ENCODE measurements around the gene TMED9. TPM values are rescaled to one million over a fixed set of nuclear protein-coding genes. Genes with fewer than 3 reads are reported as not detected.

The TMED9 gene
- total and polyA plus RNA-seq, 9 of the 15 experiments (the other 6 are each of a cell fraction or from before 2014, with no cell fraction given) = 43.7 to 301 (median 90.0) TPM

- Histone ChIP-seq H3K4me3 (no peak overlapping the region), H3K36me3 (ENCODE audit: control insufficient read depth, insufficient read depth, low read length) (peaks cover 9% of the 10 kb centered on the region; the same call in 1 of the 3 replicates), H3K9me1 (ENCODE audit: control insufficient read depth, insufficient read depth, low read length) (no peaks in the 10 kb centered on the region), H3K27me3 (ENCODE audit: control insufficient read depth in 2 of 2, insufficient read depth in 2 of 2, low read length in 2 of 2) (no peaks in the 10 kb centered on the region), H3K4me2 (ENCODE audit: insufficient read depth, low read length) (no peak overlapping the region), H3K79me2 (ENCODE audit: control insufficient read depth, insufficient read depth, low read length) (no peaks in the 10 kb centered on the region), H3K27ac (ENCODE audit: extremely low read depth, low read depth, low read length) (no peak overlapping the region), H2AFZ (ENCODE audit: low read depth, low read length) (no peak overlapping the region), H3K9ac (ENCODE audit: insufficient read depth in 1 of 2, low read depth in 2 of 2, low read length in 2 of 2) (no peak overlapping the region), H3K4me1 (replicated peaks in 1 of 2; ENCODE audit: control insufficient read depth in 2 of 2, insufficient read depth in 2 of 2, low read length in 2 of 2) (peaks cover 0 to 38% of the 10 kb centered on the region in 2 experiments; a peak in 2 of 5 replicates), H3K9me3 (replicated peaks; ENCODE audit: control insufficient read depth, insufficient read depth, low read depth, low read length) (no peaks in the 10 kb centered on the region), H4K20me1 (replicated peaks; ENCODE audit: control insufficient read depth, insufficient read depth, low read length) (peaks cover 15% of the 10 kb centered on the region; the same call in 1 of the 2 replicates)
- ChIA-PET CTCF (ENCODE audit: low intra/inter-chr PET ratio) (no interaction called here), POLR2A (interaction anchor here (0.6 to 2.2 kb wide), 5 partner anchors 8 to 1202 kb away, joined by 3 to 10 read pairs (median 3); partner anchors contain the start of genes B4GALT7 and HNRNPAB)
- intact Hi-C loops (cut with micrococcal nuclease) (no loop called here), in situ Hi-C loops (cut with MboI) (loop anchor here (25.0 kb wide), 1 partner anchor 455 kb away; no protein-coding TSS in a partner anchor)
- peak; percentile 96 for ATAC-seq
- FAIRE-seq = peak; percentile 86
- peak; percentile 75 to 80 (median 78) for DNase-seq (ENCODE audit: extremely low read depth in 1 of 4, low spot score in 3 of 4)
- WGBS (ENCODE audit: insufficient coverage, low coverage, missing lambda C conversion rate) = 31% methylated on average over 13 of the region's 15 CpGs
- no TSS peak for BruUV-seq (replicated peaks)
- no peak for TF ChIP-seq EHMT2 (IDR thresholded peaks at IDR 0.05)
- TF ChIP-seq ZNF316 (IDR thresholded peaks at IDR 0.05) = no peak
- no peak for TF ChIP-seq USF1 (CRISPR knock-in tag; IDR thresholded peaks at IDR 0.05)
- no peak for TF ChIP-seq THRAP3 (IDR thresholded peaks at IDR 0.05; ENCODE audit: borderline replicate concordance)
- no peak for TF ChIP-seq ZBTB40 (IDR thresholded peaks at IDR 0.05)
- TF ChIP-seq ZBTB40 (CRISPR knock-in tag; IDR thresholded peaks at IDR 0.05) = no peak
- TF ChIP-seq ETV5 (CRISPR knock-in tag; IDR thresholded peaks at IDR 0.05; ENCODE audit: low read depth) = no peak
- TF ChIP-seq ZNF717 (CRISPR knock-in tag; IDR thresholded peaks at IDR 0.05) = no peak
- no peak for TF ChIP-seq PKNOX1 (IDR thresholded peaks at IDR 0.05)
- TF ChIP-seq TFAP4 (CRISPR knock-in tag; IDR thresholded peaks at IDR 0.05; ENCODE audit: borderline replicate concordance) = peak; percentile 55; the same call in 1 of the 2 replicates
Measured at GRCh38 chr5:177607452-177608192, 15.6 kb downstream of the TMED9 start.

Measured in K562 (cell line).